PFSK-1 (cell line): ENCODE data around the gene TK2.

Source experiments
- FOXP2 ChIP-seq: optimal IDR thresholded peaks from 2 replicates; pipeline ENCODE3; 2011; ENCODE audit warnings: borderline replicate concordance, control low read depth, inconsistent platforms; ENCODE audit not compliant: insufficient read depth; ENCODE audit errors: extremely low read length, extremely low read depth
- POLR2AphosphoS5 ChIP-seq: IDR thresholded peaks from 2 replicates; pipeline ENCODE4 v1.6.1; 2012; ENCODE audit warnings: low read depth, mild to moderate bottlenecking, control low read depth, low read length, moderate library complexity
- SIN3A ChIP-seq: IDR thresholded peaks from 2 replicates; pipeline ENCODE4 v1.6.1; 2012; ENCODE audit warnings: mild to moderate bottlenecking, low read length, moderate library complexity, borderline replicate concordance; ENCODE audit not compliant: insufficient read depth
- TAF1 ChIP-seq: IDR thresholded peaks from 2 replicates; pipeline ENCODE4 v1.6.1; 2012; ENCODE audit warnings: low read length, control low read depth, borderline replicate concordance; ENCODE audit not compliant: insufficient read depth
- TF ChIP-seq, protein P1 (sequence below), 2 experiments: IDR thresholded peaks; 2 replicates each; pipeline versions ENCODE4 v1.6.1 to v1.8.0; 2011 to 2012; ENCODE audit warnings: low read depth in 2 of 2, low read length in 2 of 2, control low read depth in 1 of 2, inconsistent platforms in 1 of 2, mild to moderate bottlenecking in 1 of 2, moderate library complexity in 1 of 2; ENCODE audit not compliant: insufficient read depth in 1 of 2

TK2 gene

DNA sequence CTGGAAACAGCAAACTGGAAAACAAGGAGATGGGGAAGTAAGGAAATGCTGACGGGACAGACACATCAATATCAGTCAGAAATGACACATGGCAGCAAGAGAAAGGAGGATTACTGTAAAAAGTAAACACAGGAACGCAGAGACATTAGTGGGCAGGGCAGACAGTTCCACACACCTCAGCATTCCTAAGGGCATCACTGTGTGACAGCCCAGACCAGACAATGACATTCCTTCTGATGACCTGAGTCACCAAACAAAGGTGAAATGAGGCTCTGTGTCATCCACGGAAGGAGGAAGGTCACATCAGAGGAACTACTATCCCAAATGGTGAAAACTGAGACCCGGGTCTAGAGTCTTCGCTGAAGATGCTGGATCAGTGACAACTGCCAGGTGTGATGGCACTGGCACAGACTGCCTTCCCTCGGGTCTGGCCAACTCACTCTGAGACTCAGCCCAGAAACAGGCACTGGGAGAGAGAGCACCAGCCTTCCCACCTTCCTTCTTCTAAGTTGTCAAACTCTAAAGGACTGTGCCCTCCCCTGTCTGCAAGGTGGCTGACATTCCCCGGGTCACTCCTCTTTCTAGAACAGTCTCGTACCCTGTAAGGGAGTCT, 36.7 kb downstream of the TK2 start:
- TF ChIP-seq SIN3A: no peak
- TF ChIP-seq TAF1: no peak
- no peak for TF ChIP-seq FOXP2
- no peak for TF ChIP-seq POLR2AphosphoS5
- TF ChIP-seq, protein P1, sequence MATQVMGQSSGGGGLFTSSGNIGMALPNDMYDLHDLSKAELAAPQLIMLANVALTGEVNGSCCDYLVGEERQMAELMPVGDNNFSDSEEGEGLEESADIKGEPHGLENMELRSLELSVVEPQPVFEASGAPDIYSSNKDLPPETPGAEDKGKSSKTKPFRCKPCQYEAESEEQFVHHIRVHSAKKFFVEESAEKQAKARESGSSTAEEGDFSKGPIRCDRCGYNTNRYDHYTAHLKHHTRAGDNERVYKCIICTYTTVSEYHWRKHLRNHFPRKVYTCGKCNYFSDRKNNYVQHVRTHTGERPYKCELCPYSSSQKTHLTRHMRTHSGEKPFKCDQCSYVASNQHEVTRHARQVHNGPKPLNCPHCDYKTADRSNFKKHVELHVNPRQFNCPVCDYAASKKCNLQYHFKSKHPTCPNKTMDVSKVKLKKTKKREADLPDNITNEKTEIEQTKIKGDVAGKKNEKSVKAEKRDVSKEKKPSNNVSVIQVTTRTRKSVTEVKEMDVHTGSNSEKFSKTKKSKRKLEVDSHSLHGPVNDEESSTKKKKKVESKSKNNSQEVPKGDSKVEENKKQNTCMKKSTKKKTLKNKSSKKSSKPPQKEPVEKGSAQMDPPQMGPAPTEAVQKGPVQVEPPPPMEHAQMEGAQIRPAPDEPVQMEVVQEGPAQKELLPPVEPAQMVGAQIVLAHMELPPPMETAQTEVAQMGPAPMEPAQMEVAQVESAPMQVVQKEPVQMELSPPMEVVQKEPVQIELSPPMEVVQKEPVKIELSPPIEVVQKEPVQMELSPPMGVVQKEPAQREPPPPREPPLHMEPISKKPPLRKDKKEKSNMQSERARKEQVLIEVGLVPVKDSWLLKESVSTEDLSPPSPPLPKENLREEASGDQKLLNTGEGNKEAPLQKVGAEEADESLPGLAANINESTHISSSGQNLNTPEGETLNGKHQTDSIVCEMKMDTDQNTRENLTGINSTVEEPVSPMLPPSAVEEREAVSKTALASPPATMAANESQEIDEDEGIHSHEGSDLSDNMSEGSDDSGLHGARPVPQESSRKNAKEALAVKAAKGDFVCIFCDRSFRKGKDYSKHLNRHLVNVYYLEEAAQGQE (IDR thresholded peaks at IDR 0.05; ENCODE audit: insufficient read depth in 1 of 2, low read depth in 2 of 2, low read length in 2 of 2): no peak

DNA sequence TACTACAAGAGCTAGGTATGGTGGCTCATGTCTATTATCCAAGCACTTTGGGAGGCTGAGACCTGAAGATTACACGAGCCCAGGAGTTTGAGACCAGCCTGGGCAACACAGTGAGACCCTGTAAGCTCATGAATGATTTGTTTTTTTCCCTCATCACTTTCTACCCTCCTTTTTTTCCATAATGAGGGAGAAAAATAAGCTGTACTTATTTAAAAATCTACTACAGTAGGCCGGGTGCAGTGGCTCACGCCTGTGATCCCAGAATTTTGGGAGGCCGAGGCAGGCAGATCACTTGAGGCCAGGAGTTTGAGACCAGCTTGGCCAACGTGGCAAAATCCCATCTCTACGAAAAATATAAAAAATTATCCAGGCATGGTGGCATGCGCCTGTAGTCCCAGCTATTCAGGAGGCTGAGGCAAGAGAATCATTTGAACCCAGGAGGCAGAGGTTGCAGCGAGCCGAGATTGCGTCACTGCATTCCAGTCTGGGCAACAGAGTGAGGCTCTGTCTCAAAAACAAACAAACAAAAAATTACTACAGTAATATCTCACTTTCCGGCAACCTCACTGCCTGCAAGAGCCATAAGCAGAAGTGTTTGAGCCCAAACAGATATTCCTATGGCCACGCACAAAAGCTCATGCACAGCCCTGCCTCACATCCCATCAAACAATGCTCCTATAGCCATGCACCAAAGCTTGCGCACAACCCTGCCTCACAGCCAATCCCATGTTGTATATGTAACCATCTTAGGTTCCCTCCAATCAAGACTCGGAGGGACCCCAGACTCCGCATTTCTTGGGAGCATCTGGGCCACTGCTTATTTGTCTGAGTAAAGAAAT, 37.4 kb downstream of the TK2 start:
- TF ChIP-seq TAF1 (no peak), POLR2AphosphoS5 (no peak), FOXP2 (no peak), SIN3A (no peak)
- TF ChIP-seq, protein P1 (IDR thresholded peaks at IDR 0.05; ENCODE audit: insufficient read depth in 1 of 2, low read depth in 2 of 2, low read length in 2 of 2): no peak

DNA sequence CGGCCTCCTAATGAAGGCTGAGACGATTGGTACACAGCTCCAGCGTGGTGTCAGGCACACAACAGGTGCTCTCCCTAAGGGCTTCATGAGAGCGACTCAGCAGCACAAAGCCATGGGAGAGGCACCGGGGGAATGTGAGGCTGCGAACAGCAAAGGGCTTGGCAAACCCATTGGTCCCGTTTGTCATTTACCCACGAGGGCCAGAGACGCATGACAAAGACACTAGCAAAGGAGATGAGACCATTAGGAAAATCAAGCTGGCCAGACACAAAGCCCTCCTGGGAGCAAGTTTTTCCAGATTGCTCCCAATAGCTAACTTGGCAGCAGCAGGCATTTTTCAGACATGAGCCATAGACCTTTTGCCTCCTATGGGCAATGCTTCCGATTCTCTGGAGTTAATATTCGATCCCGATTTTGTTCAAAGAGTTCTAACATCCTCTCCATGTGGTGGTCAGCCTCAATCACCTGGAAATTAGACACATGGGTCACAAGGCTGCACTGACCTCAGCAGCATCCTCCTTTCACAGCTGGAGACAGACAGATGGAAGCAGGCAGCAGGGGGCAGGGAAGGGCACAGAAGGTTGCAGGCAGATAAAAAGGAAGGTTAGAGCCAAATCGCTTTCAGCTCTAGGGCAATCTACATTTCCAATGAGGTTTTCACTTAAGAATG, 38.2 kb downstream of the TK2 start:
- TF ChIP-seq, protein P1 (IDR thresholded peaks at IDR 0.05; ENCODE audit: insufficient read depth in 1 of 2, low read depth in 2 of 2, low read length in 2 of 2): no peak
- TF ChIP-seq TAF1 (no peak), FOXP2 (no peak), POLR2AphosphoS5 (no peak), SIN3A (no peak)

DNA sequence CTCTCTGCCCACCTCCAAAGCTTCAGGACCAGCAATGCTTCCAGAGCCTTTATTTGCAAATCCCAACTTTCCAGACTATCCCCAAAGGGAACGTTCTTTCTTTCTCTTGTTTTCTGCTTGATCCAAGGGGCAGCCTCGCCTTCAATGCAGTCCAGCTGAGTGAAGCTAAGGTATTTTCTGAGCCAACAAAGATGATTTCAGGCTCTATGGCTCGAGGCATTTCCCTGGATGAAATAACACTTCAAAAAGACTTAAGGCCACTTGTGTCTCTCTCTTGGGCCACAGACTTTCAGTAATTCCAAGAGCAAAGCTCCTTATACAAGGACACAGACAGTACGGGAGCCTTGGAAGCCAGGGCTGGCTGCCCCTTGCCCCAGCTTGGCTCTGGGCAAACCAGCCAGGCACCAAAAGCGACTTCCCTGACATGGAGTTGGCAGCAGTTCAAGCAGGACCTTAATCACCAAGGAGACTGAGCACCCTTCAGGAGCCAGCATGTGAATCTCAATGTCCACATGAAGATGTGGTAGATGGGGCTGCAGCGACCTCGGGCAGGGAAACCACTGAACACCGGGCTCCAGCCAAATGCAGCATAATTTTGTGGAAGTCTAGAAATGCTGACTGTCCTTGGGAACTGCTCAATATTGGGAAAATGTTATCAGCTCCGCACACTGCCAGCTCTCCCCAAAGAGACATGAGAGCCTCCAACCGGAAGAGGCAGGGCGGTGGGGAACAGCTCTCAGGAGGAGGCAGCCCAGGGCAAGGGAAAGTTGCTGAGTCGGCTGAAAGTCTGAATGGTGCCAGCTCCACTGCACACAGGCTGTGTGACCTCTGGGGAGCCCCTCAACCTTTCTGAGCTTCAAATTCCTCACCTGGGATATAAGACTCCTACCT, 39.0 kb downstream of the TK2 start:
- TF ChIP-seq, protein P1 (IDR thresholded peaks at IDR 0.05; ENCODE audit: insufficient read depth in 1 of 2, low read depth in 2 of 2, low read length in 2 of 2): no peak
- TF ChIP-seq TAF1 (no peak), SIN3A (no peak), POLR2AphosphoS5 (no peak), FOXP2 (no peak)
